ENCODE measurements around the gene CHRNE. TPM values are rescaled to one million over a fixed set of nuclear protein-coding genes. Genes with fewer than 3 reads are reported as not detected.
"Not testable (repeated sequence)": the region's sequence is repeated elsewhere in the genome, so short reads cannot be mapped to it uniquely, and the experiment has no call there.

Gene CHRNE
- total RNA-seq, 1 experiment from 2014 or later = not detected

DNA sequence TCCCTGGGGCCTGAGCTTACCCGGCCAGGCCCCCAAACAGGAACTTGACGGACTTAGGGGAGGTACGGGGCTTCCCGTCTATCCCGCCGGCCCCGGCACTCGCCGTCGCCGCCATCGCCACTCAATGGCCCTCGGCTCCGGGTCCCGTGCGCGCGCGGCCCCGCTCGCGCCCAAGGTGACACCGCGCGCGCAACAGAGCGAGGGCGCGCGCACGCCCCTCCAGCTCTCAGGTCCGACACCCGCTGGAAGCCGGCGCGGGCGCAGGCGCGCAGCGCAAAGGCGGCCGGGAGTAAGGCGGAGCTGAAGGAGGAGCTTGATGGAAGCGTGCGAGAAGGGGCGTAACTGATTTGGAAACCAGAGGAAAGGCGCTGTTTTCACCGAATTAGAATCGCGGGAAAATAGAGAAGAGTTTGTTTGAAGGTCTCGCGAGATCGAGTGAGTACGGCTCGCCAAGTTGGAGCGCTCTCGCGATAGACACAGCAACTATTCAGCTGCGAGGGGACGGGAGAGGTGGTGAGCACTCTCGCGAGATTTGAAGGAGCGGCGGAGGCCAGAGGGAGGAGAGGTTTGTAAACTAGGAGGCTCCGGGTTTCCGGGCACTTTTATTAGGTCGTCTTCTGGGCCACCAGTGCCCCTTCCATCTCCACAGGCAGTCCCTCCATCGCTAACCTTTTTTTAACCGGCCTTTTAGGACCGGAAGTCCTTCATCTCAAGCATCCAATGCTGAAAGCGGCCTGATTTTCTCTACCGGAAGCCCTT is 37.1 kb upstream of the CHRNE start, which contains the start of the genes RNF167 and SLC25A11:
RNF167 (plus strand) TSS at position 473 of the 759 bp plus-strand sequence. CDS start 642 bp downstream, outside the sequence.
SLC25A11 (minus strand) TSS at position 251 of the 759 bp plus-strand sequence; CDS start at position 115, 136 bp downstream.
- DNase-seq (ENCODE audit: low spot score) = peak; percentile 94

DNA sequence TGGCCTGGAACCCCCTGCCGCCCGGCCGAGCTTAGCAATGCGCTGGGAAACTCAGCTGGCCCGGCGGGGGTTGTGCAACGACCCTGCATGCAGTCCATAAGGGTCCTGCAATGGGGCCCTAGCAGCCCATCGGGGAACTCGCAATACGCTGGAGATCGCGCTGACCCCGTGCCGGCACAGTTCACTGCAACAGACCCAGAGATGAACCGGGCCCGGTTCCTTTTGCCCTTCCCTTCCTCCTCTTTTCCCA is 36.6 kb upstream of the CHRNE start:
- no peak for DNase-seq (ENCODE audit: low spot score)

DNA sequence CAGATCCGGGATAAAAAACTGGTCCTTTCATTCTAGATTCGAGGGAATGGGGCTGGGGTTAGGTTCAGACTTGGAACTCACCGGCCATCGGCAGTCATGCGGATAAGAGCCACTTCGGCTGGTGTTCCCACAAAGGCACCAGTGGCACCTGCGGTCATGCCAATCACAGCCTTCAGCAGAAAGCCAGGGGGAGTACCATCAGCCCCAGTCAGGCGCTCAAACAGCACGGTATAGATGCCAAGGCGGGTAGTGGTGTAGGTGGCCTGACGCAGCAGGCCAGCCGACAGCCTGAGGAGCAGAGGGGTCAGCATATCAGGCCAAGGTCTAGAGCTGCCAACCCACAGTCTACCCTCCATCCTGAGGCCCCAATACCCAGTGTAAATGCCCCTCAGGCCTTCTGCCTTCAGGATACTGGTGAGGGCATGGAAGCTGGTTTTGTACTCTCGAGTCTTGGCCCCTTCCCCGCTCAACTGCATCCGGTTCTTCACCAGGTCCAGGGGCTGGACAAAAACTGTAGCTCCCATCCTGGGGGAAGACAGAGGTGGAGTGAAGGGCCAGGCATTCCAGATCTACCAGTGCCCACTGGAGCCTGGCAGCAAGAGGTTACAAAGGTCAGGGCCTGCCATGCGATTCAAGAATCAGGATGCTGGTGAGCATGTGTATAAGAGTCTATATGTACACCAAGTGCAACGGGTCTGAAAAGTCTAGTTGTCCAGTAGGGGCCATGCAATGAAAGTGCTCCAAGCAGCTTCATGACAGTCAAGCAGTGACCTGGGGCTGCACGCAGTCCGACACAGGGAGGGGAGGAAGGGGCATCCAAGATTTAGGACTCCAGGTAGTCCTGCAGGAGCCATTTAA is 36.0 kb upstream of the CHRNE start:
- DNase-seq (ENCODE audit: low spot score) = no peak

DNA sequence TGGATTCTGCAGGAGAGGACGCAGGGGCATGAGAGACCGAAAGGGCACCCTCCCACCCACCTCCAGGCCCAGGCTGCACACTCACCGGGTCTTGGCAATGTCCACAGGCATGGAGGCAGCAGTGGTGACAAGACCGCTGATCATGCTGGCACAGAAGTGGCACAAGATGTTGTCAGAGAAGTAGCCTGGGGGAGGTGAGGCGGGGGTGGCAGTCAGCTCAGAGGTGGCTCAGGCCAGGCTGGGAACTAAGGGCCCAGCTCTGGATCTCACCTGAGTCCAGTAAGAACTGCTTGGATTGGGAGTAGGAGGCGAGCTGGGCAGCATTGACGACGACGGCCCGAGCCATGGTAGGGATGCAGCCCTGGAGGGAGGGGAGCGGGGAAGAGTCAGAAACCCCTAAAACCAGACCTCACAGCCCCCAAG is 35.2 kb upstream of the CHRNE start:
- DNase-seq (ENCODE audit: low spot score) = no peak

DNA sequence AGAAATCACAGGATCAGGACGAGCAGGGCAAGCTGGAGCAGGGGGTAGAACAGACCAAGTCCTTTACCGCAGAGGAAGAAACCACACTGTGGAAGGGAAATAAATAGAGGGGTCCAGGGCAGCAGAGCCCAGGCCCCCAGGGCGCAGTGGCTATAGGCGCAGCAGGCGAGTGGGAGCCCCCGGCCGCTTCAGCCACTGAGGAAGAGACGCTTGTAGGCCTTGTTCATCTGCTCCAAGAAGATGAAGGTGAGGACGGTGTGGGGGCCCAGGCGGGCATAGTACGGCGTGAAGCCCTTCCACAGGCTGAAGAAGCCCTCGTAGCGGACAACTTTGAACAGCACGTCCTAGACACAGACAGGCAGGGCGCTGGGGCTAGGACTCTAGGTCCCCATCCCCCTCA is 34.7 kb upstream of the CHRNE start:
- DNase-seq (ENCODE audit: low spot score) = no peak

DNA sequence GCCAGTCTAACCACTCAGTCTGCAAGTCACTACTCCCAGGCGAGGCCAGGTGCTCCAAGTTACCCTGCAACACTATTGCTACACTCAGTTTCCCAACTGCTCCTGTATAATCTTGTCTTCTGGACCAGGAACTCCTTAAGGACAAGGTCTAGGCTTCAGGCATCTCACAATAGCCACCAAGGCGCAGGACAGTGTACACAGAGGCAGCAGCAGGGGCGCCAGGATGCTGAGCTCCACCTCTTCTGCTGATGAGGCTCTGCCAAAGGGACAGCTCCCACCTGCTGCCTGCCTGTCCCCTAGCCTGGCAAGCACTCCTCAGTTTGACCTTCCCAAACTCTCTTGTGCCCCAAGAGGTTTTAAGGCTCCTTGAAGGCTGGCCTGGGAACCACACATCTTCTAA is 33.5 kb upstream of the CHRNE start:
- no peak for DNase-seq (ENCODE audit: low spot score)

DNA sequence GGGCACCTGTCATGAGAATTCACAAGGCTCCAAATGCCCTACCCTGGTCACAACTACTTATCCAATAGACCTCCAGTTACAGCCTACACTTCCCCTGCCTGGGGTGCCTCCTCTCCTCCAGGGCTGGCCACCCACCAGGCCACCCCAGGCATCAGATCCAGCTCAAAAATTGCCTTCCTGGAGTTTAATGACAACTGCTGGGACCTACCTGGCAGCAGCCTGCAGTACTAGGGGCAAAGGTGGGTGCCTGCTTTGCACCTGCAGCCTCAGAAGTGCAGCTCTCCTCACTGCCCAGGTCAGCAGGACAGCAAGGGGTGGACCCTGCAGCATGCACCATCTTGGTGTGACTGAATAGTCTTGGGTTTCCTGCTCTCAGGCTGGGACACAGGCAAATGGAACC is 32.8 kb upstream of the CHRNE start:
- DNase-seq (ENCODE audit: low spot score) = no peak

DNA sequence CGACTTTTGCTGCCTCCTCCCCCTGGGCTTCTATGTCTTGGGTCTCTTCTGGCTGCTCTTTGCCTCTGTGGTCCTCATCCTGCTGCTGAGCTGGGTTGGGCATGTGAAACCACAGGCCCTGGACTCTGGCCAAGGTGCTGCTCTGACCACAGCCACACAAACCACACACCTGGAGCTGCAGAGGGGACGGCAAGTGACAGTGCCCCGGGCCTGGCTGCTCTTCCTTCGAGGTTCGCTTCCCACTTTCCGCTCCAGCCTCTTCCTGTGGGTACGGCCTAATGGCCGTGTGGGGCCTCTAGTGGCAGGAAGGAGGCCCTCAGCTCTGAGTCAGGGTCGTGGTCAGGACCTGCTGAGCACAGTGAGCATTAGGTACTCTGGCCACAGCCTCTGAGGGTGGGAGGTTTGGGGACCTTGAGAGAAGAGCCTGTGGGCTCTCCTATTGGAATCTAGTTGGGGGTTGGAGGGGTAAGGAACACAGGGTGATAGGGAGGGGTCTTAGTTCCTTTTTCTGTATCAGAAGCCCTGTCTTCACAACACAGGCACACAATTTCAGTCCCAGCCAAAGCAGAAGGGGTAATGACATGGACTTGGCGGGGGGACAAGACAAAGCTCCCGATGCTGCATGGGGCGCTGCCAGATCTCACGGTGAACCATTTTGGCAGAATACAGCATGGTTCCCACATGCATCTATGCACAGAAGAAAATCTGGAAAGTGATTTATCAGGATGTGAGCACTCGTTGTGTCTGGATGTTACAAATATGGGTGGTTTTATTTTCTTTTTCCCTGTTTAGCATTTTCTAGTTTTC is 31.5 kb upstream of the CHRNE start:
- peak; percentile 49 for DNase-seq (ENCODE audit: low spot score)

DNA sequence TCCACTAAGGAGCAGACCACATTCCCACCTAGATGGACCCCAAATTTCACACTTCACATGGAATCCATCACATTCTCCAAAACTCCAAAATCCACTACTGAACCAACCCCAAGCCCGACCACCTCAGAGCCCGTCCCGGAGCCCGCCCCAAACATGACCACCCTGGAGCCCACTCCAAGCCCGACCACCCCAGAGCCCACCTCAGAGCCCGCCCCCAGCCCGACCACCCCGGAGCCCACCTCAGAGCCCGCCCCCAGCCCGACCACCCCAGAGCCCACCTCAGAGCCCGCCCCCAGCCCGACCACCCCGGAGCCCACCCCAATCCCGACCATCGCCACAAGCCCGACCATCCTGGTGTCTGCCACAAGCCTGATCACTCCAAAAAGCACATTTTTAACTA is 30.7 kb upstream of the CHRNE start:
- DNase-seq (ENCODE audit: low spot score) = no peak

DNA sequence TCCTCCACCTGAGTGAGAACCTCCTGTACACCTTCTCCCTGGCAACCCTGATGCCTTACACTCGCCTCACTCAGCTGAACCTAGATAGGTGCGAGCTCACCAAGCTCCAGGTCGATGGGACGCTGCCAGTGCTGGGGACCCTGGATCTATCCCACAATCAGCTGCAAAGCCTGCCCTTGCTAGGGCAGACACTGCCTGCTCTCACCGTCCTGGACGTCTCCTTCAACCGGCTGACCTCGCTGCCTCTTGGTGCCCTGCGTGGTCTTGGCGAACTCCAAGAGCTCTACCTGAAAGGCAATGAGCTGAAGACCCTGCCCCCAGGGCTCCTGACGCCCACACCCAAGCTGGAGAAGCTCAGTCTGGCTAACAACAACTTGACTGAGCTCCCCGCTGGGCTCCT is 29.9 kb upstream of the CHRNE start:
- no peak for DNase-seq (ENCODE audit: low spot score)

DNA sequence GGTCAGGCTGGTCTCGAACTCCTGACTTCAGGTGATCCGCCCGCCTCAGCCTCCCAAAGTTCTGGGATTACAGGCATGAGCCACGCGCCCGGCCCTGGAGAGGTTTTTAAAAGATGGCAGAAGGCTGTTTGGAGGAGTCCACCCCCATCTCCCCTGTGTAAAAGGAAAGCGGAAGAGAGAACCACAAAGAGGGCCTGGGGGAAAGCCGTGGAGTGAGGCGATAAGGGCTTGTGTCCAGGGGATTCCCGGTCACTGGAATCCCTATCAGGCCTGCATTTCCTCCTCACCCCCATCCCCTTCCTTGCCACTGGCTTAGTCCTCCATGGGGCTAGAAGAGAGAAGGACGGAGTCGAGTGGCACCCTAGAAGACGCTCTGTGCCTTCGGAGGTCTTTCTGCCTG is 29.1 kb upstream of the CHRNE start, which contains the start of gene GP1BA:
GP1BA (plus strand) TSS at position 315 of the 400 bp plus-strand sequence. CDS start 328 bp downstream, outside the sequence.
- DNase-seq (ENCODE audit: low spot score) = no peak

DNA sequence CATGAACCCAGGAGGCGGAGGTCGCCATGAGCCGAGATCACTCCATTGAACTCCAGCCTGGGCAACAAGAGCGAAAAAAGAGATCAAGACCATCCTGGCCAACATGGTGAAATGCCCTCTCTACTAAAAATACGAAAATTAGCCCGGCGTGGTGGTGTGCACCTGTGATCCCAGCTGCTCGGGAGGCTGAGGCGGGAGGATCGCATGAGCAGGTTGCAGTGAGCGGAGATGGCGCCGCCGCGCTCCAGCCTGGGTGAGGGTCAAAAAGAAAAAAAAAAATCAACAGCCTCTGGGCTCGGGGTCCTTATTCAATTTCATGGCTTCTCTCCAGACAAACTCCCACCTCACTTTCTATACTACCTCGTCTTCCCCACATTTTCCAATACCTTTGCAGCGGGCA is 26.0 kb upstream of the CHRNE start:
- DNase-seq (ENCODE audit: low spot score) = no peak

DNA sequence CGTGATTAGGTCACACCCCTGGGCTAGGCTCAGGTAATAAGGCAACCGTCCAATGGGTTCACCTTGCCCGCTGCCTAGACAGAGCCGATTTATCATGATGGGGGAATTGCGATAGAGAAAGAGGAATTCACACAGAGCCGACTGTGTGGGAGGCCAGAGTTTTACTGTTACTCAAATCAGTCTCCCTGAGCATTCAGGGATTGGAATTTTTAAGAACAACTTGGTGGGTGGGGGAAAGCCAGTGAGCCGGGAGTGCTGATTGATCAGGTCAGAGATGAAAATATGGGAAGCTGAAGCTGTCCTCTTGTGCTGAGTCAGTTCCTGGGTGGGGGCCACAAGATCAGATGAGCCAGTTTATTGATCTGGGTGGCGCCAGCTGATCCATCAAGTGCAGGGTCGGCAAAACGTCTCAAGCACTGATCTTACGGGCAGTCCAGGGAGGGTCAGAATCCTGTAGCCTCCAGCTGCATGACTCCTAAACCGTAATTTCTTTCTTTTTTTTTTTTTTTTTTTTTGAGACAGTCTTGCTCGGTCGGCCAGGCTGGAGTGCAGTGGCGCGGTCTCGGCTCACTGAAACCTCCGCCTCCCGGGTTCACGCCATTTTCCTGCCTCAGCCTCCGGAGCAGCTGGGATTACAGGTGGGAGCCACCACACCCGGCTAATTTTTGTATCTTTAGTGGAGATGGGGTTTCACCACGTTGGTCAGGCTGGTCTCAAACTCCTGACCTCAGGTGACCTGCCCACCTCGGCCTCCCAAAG is 23.9 kb upstream of the CHRNE start:
- DNase-seq (ENCODE audit: low spot score) = not testable (repeated sequence)

DNA sequence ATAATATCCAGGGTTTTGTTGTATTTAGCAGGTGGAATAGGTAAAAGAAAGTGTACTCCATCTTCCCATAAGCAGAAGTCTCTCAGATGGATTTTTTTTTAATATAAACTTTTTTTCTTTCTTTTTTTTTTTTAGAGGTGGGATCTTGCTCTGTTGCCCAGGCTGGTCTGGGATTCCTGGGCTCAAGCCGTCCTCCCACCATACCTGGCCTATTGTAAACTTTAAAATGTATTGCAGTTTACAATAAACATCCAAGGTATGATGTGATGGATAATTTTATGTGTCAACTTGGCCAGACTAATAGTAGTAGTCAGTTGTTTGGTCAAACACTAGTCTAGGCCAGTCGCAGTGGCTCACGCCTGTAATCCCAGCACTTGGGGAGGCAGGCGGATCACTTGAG is 18.4 kb upstream of the CHRNE start:
- no peak for DNase-seq (ENCODE audit: low spot score)

DNA sequence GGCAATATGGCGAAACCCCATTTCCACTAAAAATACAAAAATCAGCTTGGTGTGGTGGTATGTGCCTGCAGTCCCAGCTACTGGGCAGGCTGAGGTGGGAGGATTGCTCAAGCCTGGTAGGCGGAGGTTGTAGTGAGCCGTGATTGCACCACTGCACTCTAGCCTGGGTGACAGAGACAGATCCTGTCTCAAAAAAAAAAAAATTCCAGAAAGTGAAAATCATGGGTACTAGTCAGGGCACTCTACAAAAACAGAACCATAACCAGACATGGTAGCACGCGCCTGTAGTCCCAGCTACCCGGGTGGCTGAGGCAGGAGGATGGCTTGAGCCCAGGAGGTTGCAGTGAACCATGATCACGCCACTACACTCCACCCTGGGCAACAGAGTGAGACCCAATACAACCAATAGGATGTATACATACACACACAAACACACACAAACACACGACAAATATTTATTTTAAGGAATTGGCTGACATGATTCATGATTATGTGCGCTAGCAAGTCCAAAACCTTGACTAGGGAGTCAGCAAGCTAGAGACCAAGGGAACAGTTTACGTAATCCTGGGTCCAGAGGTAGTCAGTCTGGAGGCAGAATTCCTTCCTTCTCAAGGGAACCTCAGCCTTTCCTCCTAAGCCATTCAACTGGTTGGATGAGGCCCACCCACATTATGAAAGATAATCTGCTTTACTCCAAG is 17.6 kb upstream of the CHRNE start:
- no peak for DNase-seq (ENCODE audit: low spot score)

DNA sequence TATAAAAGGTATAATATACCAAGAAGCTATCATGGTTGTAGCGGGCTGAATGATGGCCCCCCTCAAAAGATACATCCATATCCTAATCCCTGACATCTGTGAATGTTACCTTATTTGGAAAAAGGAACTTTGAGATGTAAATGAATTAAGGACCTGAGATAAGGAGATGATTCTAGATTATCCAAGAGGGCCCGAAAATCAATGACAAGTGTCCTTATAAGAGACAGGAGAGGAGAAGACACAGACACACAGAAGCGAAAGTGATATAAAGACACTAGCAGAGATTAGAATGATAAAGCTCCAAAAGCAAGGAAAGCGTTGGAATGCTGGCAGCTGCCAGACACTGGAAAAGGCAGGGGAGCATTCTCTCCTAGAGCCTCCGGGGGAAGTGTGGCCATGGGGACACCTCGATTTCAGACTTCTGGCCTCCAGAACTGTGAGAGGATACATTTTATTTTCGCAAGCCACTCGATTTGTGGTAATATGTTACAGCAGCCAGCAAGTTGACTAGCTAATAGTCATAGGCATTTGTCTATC is 16.7 kb upstream of the CHRNE start:
- no peak for DNase-seq (ENCODE audit: low spot score)

DNA sequence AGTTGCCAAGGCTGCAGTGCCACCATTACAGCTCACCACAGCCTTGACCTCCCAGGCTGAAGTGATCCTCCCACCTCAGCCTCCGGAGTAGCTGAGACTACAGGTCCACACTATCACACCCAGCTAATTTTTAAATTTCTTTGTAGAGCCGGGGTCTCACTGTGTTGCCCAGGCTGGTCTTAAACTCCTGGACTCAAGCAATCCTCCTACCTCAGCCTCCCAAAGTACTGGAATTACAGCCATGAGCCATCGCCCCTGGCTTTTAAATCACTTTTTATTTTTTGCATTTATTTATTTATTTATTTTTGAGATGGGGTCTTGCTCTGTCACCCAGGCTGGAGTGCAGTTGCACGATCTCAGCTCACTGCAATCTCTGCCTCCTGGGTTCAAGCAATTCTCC is 11.7 kb upstream of the CHRNE start:
- not testable (repeated sequence) for DNase-seq (ENCODE audit: low spot score)

DNA sequence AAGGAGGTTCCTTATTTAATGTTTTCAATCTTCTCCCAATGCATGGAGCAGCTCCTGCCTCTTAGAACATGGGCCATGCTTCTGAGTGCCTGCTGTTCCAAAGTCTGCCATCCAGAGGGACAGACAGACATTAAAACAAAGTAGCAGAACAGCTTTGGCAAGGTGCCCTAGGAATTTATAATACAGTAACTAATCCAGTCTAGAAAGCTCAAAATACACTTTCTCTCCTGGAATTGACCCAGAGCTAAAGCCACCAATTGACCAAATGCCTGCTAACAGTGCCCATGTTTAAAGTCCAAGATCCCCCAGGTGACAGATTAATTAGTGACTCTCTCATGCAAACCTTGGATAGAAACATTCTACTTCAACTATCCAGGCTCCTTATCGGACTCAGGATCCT is 11.1 kb upstream of the CHRNE start:
- peak; percentile 35 for DNase-seq (ENCODE audit: low spot score)

DNA sequence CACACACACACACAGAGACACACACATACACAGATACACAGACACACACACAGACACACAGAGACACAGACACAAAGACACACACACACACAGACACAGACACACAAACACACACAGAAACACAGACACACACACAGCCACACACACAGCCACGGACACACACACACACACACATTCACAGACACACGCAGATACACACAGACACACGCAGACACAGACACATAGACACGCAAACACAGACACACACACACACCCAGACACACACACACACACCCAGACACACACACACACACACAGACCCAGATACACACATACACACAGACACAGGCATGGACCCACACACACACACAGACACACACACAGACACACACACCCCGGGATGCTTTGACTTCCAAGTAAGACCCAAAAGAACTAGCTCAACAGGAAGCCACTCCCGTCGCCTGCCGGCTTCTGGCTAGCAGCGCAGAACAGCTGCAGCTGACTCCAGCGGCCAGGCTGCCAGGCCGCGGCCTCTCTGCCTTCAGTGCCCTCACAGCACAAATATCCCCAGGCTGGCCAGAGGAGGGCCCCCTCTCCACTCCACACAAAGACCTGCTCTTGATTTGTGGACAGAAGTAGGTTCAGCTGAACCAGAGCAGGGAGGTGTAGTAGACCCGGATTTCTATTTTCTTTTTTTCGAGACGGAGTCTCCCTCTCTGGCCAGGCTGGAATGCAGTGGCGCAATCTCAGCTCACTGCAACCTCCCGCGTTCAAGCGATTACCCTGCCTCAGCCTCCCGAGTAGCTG is 6.0 kb upstream of the CHRNE start:
- peak; percentile 82 for DNase-seq (ENCODE audit: low spot score)
